Progenitor cell of endocrine pancreas (in vitro differentiated cells): ENCODE measurements around the gene ARRDC3. TPM values are rescaled to one million over a fixed set of nuclear protein-coding genes. Genes with fewer than 3 reads are reported as not detected.

ENCODE experiments used
- DNase-seq: peaks from one replicate; pipeline ENCODE4 v3.0.0; 2021; ENCODE audit warnings: low spot score; ENCODE audit not compliant: unreplicated experiment
- H3K27ac Mint-ChIP-seq: 2 replicates; pipeline ENCODE4 v1.8.0; 2021; ENCODE audit warnings: mild to moderate bottlenecking, moderate library complexity, mixed read lengths
- H3K27me3 Mint-ChIP-seq: 2 replicates; pipeline ENCODE4 v1.8.0; 2021; ENCODE audit warnings: mixed read lengths
- H3K36me3 Mint-ChIP-seq: 2 replicates; pipeline ENCODE4 v1.8.0; 2022; ENCODE audit warnings: mixed read lengths; ENCODE audit not compliant: insufficient read depth
- H3K4me1 Mint-ChIP-seq: 2 replicates; pipeline ENCODE4 v1.8.0; 2021; ENCODE audit warnings: low read depth, mixed read lengths
- H3K4me3 Mint-ChIP-seq: 2 replicates; pipeline ENCODE4 v1.8.0; 2021; ENCODE audit warnings: low read depth, mild to moderate bottlenecking, moderate library complexity, mixed read lengths
- H3K9me3 Mint-ChIP-seq: 2 replicates; pipeline ENCODE4 v1.8.0; 2021; ENCODE audit warnings: low read depth, mixed read lengths
- total RNA-seq: library from RNA; stranded (reverse); gene quantifications from 2 replicates; pipeline ENCODE4 v1.2.1, GENCODE V29; 2021
- TF ChIP-seq, protein P1 (sequence below): fragments of 200-600 bp; sonication (generic); IDR thresholded peaks from one replicate; pipeline ENCODE4 v1.5.0; 2021; ENCODE audit warnings: antibody characterized with exemption, mild to moderate bottlenecking; ENCODE audit not compliant: unreplicated experiment

ARRDC3 gene
- total RNA-seq, 1 donor from 2014 or later = 107 TPM

DNA sequence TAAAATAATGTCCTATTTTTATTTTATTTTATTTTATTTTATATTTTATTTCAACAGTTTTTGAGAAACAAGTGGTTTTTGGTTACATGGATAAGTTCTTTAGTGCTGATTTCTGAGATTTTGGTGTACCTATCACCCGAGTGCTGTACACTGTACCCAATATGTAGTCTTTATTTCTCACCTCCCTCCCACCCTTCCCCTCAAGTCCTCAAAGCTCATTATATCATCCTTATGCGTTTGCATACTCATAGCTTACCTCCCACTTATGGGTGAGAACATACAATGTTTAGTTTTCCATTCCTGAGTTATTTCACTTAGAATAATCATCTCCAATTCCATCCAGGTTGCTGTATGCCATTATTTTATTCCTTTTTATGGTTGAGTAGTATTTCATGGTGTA is 63.5 kb downstream of the ARRDC3 start:
- DNase-seq = no peak
- Mint-ChIP-seq H3K4me1 (no peaks in the 10 kb centered on the region), H3K27ac (no peak overlapping the region), H3K4me3 (no peak overlapping the region), H3K27me3 (no peaks in the 10 kb centered on the region), H3K36me3 (no peaks in the 10 kb centered on the region), H3K9me3 (no peaks in the 10 kb centered on the region)
- TF ChIP-seq, protein P1, sequence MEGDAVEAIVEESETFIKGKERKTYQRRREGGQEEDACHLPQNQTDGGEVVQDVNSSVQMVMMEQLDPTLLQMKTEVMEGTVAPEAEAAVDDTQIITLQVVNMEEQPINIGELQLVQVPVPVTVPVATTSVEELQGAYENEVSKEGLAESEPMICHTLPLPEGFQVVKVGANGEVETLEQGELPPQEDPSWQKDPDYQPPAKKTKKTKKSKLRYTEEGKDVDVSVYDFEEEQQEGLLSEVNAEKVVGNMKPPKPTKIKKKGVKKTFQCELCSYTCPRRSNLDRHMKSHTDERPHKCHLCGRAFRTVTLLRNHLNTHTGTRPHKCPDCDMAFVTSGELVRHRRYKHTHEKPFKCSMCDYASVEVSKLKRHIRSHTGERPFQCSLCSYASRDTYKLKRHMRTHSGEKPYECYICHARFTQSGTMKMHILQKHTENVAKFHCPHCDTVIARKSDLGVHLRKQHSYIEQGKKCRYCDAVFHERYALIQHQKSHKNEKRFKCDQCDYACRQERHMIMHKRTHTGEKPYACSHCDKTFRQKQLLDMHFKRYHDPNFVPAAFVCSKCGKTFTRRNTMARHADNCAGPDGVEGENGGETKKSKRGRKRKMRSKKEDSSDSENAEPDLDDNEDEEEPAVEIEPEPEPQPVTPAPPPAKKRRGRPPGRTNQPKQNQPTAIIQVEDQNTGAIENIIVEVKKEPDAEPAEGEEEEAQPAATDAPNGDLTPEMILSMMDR = no peak

DNA sequence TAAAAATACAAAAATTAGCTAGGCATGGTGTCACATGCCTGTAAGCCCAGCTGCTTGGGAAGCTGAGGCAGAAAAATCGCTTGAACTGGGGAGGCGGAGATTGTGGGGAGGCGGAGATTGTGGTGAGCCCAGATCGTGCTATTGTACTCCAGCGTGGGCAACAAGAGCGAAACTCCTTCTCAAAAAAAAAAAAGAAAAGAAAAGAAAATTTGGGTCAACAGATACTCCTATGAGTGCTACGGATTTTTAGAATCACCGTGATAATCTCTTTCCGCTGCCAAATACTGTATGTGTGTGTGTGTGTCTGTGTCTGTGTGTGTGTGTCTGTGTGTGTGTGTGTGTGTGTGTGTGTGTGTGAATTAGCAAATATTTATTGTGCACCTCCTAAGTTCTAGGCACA is 64.4 kb downstream of the ARRDC3 start:
- H3K27me3 Mint-ChIP-seq = no peaks in the 10 kb centered on the region
- H3K36me3 Mint-ChIP-seq = no peaks in the 10 kb centered on the region
- no peak overlapping the region for H3K27ac Mint-ChIP-seq
- TF ChIP-seq, protein P1 = no peak
- DNase-seq = no peak
- no peaks in the 10 kb centered on the region for H3K4me1 Mint-ChIP-seq
- H3K4me3 Mint-ChIP-seq = no peak overlapping the region
- no peaks in the 10 kb centered on the region for H3K9me3 Mint-ChIP-seq
